ENCODE results near the gene TCFL5.

Gene TCFL5

DNA sequence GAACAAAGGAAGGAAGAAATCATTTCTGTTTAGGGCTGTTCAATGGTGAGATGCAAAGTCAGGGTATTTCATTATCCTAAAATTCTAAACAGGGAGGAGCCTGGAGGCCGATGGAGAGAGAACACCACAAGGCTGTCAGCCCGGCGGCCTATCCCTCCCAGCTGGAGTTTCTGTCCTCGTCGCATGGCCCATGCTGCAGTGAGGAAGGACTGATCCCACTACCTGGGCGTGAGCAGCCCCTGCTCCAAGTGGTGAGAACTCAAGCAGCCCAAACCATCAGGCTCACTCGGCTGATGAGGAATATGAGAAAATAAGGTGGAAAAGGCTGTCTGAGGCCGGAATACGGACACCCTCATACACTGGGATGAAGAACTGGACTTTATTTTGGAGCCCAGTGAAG lies 33.9 kb upstream of the TCFL5 start:
- no peak for DNase-seq (ENCODE audit: low read depth in 2 of 2)

DNA sequence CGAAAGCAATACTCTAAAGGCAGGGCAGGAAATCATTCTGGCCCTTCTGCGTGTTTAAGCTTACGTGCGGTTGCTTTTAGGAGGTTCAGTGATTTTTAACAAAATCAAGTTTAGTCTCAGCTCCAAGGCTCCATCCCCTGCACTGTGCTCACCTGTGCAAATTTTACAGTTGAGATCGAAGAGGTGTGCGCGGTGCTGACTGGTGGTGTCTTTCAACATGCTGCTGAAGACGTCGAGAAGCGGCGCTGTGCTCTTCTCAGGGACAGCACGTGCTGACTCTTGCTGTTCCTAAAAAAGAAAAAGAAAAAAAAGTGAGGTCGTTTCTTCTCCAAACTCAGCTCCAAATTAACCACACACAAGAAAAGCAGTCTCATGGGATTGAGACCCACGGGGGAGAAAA lies 32.6 kb upstream of the TCFL5 start:
- DNase-seq (ENCODE audit: low read depth in 2 of 2) = no peak

DNA sequence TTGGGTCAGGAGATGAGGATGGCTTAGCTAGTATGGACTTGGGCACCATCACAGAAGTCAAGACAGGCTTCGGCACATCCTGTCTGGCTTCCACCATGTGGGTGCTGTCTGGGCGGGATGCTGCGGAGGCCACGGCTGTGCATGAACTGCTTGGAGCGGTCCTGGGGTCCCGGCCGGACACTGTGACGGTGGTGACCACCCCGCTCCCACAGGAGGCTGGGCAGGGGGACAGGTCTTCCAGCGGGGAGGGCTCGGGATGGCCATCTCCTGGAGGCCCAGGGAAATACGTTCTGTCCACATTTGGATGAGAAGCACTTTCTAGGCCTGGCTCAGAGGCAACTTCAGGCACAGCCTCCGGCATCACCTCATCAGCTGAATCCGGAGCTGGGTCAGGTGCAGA lies 32.1 kb upstream of the TCFL5 start:
- no peak for DNase-seq (ENCODE audit: low read depth in 2 of 2)

DNA sequence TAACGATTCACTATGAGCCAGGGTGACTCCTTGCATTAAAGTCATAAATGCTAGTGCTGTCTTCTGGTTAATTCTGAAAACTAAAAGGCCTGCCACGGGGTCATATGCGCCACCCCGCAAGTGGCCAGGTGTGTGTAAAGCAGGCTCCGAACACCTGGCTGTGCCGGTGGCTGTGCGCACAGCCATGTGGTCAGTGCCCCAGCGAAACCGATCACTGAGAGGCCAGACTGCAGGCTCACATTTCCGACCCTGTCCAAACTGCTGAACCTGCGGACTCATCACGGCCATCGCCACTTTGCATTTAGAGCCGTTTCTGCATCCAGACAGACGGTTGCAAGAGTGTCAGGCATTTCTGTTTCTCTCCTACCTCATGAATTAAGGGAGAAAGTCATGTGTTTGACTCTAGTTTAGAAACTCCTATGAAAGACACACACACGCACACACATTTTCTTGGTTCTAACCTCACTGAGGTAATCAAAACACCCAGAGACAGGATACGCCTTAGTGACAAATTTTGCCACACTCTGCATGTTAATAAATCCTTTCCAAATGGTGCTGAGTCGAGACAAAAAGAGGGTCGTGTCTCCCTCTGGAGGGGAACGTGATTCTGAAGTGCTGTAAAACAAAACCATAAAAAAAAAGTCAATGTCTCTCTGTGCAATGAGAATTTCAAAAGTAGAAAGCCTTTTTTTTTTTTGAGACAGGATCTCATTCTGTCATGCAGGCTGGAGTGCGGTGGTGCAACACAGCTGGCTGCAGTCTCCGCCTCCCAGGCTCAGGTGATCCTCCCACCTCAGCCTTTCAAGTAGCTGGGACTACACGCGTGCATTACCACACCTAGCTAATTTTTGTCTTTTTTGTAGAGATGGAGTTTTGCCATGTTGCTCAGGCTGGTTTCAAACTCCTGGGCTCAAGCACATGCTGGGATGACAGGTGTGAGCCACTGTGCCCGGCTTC lies 31.0 kb upstream of the TCFL5 start:
- DNase-seq (ENCODE audit: low read depth in 2 of 2) = no peak

DNA sequence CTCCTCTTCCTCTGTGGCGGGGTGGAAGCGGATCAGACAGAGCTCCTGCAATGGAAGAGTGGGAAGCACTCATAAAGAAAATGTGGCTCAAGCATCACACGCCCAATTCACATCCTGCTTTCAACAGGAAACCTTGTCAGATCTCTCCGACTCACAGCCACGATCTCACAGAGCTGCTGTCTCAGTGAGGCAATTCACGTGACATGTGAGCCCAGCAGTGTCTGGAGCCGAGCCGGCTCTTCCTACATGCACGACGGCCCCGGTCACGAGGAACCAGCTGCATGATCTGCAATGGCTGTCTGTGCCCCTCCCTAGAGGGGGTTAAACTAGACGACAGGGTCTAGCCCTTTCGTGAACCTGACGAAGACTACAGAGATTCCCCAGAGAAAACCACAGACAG lies 29.5 kb upstream of the TCFL5 start:
- no peak for DNase-seq (ENCODE audit: low read depth in 2 of 2)

DNA sequence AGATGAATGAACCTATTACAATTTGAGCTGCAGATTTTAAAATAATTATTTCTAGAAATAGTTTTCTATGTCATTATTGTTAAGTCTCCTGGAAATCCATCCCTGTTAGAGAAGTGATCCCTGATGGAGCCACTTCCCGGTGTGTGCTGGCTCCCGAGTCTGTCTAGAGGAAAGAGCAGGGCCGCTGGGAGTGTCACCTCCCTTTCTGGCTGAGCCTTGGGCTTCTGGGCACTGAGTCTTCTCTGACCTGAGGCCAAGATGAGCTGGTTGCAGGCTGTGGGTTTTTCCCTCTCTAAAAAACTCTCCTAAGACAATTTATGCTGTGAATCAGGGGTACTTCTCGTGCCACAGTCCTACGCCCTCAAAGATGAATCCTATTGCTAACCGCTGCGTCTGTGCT lies 28.8 kb upstream of the TCFL5 start:
- DNase-seq (ENCODE audit: low read depth in 2 of 2) = no peak

DNA sequence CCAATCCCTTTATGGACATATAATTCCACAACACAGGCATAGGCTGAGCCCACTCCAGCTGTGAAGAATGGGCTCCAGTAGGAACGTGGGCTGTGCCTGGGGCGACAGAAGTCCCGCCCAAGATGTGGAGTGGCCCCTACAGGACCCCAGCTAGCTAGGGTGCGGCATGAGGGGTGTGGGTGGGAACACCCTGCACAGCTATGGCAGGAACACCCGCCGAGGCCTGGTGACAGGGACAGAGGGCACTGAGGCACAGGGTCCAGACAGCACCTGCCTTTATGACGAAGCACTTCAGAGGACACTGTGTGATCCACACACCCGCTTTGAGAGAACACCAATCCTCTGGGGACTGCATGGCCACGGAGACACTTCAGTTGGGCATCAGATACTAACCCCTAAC lies 28.2 kb upstream of the TCFL5 start:
- DNase-seq (ENCODE audit: low read depth in 2 of 2) = no peak

DNA sequence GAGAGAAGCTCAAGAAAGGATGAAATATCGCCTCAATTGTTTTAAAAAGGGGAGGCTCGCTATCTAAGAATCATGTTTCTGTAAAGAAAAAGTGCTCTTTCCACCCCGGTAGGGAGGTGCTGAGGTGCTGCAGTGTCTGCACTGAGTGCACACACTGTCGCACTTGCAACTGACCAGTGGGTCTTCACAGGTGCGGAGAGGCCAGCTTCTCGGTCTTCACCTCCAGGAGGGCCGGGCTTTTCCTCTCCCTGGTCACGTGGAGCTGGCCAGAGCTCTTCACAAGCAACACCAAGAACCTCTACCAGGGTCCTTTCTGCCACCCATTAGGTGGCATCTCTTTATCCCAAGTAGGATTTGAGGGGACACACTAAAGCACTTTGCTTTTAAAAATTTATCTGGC lies 27.8 kb upstream of the TCFL5 start:
- DNase-seq (ENCODE audit: low read depth in 2 of 2) = no peak

DNA sequence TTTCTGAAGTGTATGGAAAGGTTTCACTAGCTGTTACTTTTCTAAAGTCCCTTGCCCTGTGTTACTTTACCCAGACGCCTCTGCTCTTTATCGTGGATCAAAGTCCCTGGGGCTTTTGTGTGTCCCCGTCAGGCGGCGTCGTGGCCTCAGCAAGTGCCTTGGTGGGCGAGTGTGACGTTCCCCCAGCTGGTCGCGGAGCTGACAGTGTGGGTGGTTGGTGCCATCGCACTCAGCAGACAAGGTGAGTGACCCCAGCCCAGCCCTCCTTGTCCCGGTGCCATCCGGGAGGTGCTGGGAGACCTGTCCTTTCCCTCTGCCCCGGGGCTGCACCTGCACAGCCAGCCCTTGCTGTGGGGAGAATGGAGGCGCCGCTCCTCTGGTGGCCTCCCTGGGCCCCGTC lies 27.3 kb upstream of the TCFL5 start:
- DNase-seq (ENCODE audit: low read depth in 2 of 2) = no peak

DNA sequence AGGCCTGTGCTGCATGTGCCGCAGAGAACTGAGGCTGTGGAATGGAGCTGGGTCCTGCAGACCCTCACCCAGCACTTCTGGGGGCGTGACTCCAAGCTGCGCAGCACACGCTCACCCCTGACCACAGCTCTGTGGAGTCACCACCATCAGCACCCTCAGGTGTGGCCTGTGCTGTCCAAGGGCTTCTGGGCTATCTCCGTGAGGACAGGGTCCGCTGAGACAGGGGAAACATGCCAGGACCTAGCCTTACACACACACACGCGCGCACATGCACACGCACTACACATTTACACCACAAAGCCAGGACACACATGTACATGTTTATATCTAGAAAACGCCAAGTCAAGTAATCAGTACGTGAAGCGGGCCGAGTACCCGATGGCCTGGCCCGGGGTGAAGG lies 26.8 kb upstream of the TCFL5 start:
- DNase-seq (ENCODE audit: low read depth in 2 of 2) = no peak

DNA sequence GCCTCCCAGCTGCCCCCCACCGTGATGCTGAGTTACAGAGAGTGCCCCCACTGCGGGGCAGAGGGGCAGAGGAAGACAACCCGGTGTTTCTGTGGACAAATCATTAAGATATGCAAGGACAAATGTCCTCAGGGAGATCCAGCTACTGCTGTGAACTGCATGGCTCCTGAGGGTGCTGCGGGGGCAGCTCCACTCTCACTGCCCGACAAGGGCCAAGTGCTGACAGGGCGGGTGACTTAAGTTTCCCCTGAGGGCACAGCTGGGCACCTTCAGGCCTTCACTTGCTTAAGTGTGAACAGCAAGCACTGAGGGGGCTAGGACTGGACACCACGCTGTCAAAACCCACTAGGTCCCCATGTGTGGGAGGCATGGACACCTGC lies 26.2 kb upstream of the TCFL5 start:
- no peak for DNase-seq (ENCODE audit: low read depth in 2 of 2)

DNA sequence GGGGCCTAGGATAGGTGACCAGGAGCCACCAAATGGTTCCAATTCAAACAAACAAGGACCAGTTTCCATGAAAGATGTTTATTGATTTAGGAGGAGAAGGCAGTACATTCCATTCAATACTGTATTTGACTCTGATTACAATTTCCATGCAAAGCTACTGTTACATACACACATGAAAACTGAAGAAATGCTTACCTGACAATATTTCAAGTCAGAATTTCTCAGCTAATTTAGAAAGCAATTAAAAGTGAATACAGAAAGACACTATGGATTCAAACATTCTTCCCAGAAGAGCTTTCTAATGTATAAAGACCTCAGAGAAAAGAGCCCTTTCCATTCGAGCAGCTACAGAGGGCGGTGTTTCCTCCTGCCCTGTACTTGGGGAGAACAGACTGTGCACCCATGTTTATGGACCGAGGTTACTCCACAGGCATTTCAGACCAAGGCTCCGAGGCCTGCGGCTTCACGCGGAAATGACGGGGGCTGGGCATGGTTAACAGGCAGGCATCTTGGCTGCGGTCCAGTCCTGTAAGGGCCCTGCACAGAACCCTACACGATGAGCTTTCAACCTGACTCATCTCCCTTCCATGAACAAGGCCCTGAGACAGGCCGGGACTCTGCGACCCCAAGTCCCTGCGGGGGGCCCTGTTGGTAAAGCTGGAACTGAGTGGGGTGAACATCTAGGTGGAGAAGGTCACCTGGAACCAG lies 25.7 kb upstream of the TCFL5 start:
- no peak for DNase-seq (ENCODE audit: low read depth in 2 of 2)

DNA sequence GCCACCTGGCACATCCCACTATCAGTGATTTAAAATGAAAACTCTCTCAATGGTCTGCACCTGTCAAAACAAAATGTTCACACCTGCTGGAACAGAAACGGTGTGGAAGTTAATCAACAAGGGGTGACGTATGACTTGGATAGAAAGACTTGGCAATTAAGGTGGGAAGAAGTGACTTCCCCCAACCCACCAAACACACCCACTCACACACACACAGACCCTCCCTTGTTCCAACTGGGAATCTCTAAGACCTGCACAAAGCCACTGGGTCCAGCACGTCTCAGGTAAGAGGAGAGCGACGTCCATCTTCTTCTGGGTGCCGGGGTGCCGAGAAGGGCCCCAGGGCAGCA lies 25.1 kb upstream of the TCFL5 start:
- no peak for DNase-seq (ENCODE audit: low read depth in 2 of 2)

DNA sequence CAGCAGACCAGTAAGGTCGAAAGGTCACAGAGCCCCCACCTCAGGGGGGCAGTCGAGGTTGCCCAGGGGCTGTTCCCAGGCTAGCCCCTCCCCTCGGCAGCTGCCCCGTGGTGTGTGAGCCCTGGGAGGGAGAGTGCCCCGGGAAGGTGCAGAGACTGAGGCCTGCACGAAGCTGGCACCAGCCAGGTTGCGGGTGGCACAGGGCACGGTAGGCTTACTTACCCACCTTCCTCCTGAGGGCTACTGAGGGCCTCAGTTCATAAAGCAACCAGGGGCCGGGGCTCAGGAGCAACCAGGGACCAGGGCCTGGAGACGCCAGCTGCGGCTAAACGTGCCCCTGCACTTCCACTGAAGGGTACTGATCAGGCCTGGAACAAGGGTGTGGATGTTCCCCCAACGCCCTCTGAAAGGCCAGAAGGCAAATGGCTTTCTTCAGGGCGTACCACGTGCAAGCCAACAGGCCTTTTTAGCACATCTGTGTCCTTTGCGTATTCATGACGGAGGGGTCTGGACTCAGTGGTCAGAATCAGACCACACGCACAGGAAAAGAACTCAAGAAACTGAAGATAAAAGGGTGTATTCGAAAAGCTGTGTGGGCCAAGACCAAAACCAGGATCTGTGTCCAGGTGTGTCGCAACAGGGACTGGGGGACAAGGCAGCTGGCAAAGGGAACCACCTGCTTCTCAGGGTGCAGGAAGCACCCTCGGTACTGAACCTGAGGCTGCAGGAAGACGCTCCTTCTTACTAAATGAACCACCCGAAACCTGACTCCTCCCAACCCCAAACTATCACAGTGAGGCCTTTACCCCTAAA lies 24.5 kb upstream of the TCFL5 start:
- no peak for DNase-seq (ENCODE audit: low read depth in 2 of 2)

DNA sequence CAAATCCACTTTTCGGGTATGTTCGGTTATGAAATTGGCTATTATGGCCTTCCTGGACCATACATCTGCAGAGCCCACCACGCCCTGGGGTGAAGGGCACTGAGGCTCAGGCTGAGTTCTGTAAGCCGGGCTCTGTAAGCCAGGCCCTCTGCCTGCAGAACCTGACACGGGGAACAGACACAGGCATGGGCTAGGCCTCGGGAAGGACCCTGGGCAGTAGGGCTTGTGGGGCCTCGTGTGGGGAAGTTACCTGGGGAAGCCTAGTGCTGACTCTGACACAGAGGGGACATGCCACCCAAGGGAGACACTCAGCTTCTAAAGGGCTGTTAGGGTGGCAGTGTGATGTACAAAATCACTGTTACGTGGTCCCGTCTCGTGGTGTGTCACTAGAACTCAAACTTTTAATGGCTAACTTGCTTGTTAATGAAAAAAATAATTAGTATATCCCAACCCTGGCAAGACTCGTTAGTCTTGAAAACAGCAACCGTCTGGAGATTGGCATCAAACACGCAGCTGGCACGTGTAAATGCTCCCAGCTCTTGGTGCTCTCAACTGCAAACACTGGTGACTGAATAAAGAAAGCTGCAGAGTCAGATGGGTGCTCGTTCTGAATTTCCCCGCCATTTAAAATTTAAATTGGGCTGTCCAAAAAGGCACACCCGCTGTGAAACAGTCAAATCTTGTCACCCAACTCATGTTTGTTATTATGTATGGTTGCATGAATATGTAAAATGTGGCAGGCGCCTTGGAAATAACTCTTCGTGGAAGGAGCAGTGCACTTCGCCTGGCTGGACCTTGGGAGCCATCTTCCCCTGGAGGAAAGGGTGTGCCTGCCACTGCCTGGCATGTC lies 23.6 kb upstream of the TCFL5 start:
- DNase-seq (ENCODE audit: low read depth in 2 of 2) = no peak

DNA sequence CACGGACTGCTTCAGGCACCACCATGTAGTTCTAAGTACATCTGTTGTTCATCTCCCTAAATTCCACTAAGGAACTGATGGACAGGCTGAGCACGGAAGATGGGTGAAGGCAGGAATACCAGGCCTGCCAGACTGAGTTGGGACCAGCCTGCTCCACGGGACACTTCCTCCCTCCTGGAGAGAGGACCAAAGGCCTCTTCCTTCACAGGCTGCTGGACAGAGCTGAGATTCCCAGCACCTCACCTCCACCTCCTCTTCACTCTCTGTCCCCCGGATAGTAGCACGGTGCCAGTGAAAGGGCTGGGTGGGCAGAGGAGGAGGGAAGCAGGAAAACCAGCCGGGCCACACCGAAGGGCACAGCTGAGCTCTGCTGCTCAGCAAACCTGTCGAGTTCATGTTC lies 22.9 kb upstream of the TCFL5 start:
- DNase-seq (ENCODE audit: low read depth in 2 of 2) = no peak

DNA sequence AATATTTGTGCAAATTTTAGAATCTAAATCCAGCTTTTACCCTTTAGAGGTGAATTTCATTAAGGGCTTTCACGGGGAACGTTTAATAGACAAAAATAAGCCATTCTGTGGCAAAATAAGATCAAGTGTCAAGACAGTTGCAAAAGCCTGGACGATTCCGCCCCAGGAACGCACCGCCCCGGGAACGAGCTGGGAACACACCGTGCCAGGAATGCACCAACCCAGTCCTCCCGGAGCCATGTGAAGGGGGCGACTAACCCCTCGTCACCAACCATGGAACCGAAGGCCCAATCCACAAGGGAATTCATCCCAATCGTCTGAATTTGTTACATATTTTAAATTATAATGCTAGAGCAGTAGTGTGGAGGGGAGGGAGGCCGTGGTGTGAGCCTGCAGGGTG lies 20.8 kb upstream of the TCFL5 start:
- no peak for DNase-seq (ENCODE audit: low read depth in 2 of 2)

DNA sequence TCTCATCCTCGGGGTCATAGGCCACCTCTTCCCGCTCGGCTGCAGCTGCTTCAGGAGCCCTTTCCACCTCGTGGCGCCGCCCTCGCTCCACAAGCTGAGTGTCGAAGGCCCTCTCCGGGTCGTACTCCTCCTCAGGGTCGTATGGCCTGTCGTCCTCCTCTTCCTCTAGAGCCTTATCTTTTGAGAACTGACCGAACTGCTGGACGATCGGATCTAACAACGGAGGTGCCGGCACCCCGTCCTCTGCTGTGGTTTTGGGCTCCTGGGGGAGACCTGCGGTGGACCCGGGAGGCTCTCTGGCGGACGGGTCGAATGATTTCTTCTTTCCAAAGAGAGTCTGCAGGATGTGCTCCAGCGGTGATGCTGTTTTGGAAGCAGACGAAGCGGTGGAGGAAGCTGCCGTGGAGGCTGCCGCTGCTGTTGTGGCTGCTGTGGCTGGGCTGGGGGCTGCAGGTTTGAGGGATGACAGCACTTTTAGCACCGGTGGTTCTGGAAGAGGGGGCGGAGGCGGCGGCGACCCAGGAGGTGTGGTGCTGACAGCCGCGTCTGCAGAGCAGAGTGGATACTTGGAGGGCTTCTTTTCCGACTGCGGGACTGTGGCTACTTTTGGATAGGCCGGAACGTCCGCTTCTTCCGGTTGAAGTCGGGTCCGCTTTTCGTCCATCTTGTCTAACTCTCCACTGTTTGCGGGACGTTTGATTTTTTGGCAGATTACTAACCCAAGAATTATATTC lies 20.2 kb upstream of the TCFL5 start:
- DNase-seq (ENCODE audit: low read depth in 2 of 2) = no peak

DNA sequence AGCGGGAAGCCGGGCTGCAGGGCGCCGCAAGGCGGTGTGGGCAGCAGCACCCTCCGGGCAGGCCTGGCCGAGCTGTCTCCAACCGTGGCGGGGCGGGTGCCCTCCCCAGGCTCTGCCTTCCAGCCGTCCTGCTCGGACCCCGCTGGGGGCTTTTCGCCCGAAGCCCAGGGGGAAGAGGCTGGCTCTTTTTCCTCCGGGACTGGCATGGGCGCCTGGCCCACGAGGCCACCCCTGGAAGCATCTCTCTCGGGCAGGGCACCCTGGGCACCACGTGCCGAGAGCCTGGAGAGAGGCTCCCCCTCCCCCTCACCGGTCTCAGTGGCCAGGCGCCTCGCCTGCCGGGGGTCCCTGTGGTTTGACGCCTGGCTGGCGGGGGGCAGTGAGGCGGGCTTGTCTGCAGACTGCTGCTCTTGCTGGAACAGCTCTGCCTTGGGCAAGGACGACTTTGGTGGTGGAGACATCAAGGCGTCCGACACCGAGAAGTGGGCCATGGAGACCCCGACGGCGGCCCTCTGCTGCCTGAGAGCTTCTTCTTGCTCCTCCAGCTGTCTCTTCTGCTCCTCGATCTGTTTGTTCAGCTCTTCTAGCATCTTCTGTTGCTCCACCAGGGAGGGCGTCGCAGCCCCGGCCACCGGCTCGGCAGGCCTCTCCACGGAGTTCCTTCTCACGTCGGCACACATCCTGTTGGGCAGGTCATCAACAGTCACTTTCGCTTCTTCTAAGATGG lies 19.5 kb upstream of the TCFL5 start:
- no peak for DNase-seq (ENCODE audit: low read depth in 2 of 2)
